NOMO-1 (cell line): Measurements from ENCODE around the gene TXNRD2.
"Not testable (repeated sequence)": the region's sequence is repeated elsewhere in the genome, so short reads cannot be mapped to it uniquely, and the experiment has no call there.

Experiments
- DNase-seq, 2 experiments: peaks; one replicate each; lab custom pipeline; 2025; ENCODE audit not compliant: unreplicated experiment in 2 of 2; lab: John Stamatoyannopoulos, UW

The TXNRD2 gene

DNA sequence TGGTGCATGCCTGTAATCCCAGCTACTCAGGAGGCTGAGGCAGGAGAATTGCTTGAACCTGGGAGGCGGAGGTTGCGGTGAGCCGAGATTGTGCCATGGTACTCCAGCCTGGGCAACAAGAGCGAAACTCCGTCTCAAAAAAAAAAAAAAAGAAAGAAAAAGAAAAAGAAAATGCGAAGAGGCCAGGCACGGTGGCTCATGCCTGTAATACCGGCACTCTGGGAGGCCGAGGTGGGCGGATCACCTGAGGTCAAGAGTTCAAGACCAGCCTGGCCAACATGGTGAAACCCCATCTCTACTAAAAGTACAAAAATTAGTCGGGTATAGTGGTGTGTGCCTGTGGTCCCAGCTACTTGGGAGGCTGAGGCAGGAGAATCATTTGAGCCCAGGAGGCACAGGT is 15.6 kb downstream of the TXNRD2 start:
- not testable (repeated sequence) for DNase-seq

DNA sequence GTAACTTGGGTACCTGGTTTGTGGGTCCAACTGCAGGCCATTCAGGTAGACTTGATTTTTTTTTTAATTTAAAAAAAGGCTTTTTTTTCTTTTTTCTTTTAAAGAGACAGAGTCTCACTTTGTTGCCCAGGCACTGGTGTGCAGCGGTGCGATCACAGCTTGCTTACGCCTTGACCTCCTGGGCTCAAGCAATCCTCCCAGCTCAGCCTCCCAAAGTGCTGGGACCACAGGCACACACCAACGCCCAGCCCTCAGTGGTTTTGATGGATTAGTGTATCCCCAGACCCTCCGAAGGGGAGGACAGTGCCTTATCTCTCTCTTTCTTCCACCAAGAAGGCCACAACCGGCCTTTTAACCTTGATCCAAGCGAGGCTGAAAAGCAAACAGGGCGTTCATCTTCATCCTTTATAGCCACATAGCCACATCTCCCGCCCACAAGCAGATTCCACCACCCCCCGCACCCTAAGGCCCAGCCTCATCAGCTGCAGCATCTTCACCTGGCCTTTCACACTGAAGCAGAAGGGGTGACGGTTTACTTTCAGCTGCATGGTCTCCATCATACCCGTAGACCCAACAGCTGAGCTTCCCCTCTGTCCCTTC is 17.6 kb downstream of the TXNRD2 start:
- no peak for DNase-seq

DNA sequence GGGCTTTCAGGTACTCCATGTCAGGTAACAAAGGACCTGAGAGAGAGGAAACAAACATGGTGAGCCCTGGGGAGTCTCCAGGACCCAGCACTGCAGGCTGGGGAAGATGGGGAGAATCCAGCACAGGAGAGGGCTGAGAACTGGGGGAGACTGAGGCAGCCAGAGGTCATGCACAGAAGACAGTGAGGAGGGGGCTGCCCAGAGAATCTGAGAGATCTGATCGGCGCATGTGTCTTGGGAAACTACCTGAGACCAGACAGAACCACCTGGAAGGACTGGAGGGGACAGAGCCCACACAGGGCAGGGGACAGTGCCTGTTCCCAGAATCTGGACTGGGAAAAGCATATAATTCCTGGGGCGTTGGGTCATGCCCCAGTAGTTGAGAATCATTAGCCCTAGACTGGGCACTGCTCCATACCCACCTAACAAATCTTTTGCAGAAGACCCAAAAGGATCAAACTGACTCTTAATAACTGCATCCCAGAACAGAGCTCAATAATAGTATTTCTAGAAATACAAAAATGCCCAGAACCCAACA is 20.0 kb downstream of the TXNRD2 start:
- no peak for DNase-seq

DNA sequence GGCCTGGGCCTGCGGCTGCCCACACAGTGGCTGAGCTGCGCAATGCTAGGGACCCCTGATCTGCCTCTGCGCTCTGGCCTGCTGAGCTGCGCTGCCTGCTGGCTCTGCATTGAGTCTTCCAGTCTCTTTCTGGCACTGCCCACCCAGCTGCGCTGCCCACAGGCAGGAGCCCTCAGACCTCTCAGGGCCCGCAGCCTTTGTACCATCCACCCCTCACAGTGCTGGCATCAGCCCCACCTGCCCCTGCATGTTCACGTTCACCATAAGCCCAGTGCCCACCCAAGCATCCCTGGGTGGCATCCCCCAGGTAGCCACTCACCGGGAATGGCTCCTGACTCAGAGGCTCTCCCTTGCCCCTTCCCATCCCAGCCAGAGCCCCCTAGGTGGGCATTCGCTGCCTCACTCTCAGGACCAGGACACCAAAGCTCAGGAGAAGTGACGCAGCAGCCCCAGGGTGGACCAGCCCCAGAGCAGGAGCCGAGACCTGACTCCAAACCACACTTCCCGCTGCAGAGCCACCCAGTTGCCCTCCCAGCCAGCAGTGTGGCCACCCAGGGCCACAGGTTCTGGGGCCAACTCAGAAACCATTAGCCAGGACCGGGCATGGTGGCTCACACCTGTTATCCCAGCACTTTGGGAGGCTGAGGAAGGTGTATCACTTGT is 21.8 kb downstream of the TXNRD2 start:
- no peak for DNase-seq

DNA sequence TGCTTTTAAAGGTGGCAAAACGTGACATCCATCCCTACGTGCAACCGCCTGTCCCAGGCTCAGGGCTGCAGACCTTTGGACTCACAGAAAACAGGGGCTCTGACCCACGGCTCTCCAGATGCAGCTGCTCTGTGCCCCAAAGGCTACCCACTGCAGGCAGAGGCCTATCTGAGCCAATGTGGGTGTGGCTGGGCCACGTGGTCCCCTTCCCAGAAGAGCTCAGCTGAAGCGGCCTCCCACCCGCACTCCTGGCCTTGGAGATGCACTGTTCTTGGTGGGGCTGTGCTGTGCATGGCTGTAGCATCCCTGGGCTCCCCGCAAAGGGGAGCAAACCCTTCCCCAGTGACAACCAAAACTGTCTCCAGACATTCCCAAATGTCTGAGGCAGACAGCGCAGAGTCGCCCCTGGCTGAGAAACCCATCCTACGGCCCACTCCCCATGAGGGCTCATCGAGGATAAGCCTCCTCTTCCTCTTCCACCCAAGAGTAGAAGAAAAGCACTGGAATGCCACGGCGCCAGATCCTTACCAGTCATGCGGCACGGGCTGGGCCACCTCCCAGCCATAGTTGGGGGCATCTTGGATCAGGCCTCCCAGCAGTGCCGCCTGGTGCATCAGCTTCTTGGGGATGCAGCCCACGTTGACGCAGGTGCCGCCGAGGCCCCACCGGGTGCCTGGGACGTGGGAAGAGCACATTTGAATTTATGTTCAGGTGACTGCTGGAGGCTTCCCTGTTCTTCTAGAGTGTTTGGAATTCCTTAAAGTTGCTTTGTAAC is 23.1 kb downstream of the TXNRD2 start:
- DNase-seq = no peak

DNA sequence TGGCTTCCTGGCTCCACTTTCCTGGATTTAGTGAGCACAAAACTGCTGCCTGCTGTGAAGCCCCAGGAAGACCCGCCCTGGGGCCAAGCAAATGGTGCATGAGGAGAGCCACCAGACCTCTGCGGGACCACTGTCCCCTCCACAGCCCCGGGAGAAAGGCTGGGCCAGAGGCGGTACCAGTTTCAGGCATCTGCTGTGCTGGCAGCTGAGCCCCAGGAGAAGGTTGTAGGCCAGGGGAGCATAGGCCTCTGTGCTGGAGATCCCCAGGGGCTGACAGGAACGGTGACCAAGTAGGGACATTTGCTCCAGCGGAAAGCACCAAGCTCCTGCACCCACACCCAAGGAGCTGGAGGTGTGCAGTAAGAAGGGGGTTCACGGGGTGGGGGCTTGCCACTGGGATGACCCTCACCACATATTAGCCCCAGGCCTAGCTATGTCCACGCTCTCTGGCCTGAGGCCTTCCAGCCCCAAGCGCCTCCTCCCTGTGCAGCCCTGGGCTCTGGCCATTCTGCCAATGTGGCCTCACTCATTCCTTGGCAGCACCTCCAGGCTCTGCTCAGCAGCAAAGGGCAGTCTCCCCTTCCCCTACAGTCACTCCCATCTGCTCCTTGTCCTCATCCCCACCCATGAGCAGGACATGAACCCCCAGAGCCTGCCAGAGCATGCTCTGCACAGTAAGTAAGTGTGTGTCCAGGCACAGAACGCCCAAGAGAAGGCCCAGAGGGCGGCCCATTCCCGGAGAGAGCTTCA is 24.1 kb downstream of the TXNRD2 start:
- no peak for DNase-seq

DNA sequence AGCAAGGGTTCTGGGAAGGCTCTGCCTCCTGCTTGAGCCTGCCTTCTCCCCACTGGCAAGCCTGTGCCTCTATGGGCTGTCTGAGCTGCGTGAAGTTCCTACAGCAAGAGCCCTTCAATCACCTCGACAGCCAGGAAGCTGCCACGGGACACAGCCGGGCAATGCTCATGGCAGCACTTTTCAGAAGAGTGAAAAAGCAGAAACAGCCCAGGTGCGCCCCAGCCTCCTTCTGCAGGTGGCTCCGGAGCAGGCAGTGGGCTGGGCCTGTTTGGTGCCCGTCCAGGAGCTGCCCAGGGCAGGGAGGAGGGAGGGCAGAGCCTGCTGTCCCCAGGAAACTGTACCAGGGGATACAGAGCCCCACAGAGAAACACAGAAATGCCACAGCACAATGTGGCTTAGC is 24.7 kb downstream of the TXNRD2 start:
- DNase-seq = no peak

DNA sequence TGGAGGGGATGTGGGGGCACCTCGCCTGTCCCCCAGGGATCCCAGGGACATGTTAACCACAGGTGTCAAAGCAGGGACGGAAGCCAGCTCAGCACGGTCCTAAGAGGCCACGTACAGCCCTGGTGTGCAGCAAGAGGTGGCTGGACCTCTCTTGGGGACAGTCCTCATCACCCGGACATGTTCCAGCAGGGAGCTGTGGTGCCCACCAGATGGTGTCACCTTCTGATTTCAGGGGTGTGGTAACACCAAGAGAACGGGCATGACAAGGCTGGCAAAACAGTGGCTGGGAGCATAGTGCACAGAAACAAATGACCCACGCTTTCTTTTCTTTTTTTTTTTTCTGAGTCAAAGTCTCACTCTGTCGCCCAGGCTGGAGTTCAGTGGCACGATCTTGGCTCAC is 25.6 kb downstream of the TXNRD2 start:
- DNase-seq = no peak

DNA sequence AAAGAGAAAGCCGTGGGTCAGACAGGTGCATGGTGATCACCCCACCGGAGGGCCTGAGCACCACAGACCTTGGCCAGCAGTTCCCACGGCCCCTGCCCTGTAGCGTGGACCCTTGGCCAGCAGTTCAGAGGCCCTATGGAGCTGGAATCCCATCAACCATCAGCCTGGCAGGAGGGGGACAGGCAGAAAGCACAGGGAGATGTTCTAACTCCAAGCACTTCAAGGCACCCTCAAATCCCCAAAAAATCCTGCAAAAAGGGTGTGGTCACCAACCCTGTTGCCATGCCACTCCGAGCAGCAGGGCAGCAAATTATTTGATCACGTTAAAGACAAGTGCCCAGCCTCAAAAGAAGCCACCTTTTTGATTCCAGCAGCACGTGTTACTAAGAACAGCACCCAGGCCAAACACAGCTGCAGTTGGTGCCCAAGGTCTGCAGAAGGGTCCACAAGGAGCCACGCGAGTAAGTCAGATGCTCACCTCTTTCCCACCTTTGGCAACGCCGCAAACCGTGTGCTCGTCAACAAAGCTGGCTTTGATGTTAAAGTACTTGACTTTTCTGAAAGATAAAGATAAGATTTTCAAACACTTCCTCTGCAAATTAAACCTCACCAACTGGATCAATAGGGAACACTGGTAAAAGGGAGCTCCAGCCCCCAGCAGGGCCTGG is 26.2 kb downstream of the TXNRD2 start:
- no peak for DNase-seq

DNA sequence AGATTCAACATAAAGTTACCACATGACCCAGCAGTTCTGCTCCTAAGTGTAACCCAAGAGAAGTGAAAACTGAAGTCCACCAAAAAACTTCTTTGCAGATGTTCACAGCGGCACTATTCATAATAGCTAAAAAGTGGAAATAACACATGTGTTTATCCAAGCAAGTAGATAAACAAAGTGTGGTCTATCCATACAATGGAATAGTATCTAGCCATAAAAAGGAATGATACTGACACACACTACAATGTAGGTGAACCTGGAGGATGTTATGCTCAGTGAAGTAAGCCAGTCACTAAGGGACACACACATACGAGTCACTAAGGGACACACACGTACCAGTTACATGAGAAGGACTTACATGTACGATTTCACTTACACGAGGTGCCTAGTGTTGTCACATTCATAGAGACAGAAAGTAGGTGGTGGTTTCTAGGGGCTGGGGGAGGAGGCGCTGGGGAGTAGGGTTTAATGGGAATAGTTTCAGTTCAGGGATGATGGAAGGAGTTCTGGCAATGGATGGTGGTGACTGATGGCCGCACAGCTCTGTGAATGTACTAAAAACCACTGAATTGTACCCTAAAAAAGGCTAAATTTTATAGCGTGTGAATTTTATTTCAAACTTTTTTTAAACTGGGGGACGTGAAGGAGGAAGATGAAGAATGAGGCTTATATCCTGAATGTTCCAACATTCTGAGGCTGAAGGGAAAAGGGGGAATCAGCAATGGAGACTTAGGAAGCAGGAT is 27.2 kb downstream of the TXNRD2 start:
- no peak for DNase-seq

DNA sequence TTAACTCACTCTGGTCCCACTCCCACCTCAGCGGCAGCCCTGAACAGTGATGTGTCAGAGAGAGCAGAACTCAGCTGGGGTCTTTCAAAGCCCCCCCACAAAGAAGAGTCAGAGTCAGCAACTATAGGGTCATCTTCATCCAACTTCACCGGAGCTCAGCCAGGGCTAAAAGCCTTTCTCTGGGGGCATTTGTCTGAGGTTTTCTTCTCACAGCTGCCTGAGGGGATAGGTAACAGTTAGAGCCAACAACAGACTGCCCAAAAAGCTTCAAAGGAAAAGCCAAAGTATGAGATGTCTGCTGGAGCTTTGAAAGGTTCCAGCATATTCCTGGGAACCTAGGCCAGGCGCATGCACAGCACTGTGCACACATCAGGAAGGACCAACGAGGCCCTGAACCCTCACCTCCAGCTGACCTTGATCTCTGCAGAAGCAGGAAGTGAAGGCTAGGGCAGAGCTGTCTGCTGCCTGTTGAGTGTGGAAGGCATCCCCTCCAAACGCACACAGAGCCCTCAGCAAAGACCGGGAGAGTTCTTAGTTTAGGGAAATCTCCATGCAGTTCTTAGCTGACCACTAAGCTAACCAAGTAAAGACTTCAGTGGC is 28.2 kb downstream of the TXNRD2 start:
- no peak for DNase-seq

DNA sequence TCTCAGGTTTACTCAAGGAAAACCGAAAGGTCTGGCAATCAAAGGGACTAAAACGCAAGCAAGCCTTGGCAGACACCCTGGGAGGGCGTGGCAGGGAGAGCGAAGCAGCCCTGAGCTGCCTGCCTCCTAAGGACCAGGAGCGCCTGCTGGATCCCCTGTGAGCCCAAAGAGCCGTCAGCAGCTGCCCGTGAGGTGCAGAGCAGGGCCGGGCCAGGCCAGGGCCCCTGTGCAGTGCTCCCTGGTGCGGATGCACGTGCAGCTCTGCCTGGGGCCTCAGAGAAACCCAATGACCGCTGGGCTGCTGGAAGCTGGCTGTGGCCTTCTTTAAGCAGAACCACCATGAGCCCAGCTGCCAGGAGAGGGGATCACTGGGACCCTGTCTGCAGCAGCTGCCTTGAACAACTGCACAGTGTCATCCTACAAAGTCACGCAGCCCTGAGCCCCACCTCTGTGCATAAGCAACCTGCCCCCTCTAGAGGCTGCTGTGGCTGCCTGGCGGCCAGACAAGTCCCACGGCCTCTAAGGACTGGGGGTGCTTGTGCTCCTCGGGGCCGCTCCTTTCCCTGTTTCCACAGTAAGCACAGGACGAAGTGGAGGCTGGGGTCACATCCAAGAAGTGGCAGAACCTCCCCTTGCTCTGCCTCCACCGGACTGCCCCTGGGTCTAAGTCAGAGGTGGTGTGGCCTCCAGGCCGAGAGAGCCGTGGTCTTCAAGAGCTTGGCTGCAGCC is 29.2 kb downstream of the TXNRD2 start:
- no peak for DNase-seq

DNA sequence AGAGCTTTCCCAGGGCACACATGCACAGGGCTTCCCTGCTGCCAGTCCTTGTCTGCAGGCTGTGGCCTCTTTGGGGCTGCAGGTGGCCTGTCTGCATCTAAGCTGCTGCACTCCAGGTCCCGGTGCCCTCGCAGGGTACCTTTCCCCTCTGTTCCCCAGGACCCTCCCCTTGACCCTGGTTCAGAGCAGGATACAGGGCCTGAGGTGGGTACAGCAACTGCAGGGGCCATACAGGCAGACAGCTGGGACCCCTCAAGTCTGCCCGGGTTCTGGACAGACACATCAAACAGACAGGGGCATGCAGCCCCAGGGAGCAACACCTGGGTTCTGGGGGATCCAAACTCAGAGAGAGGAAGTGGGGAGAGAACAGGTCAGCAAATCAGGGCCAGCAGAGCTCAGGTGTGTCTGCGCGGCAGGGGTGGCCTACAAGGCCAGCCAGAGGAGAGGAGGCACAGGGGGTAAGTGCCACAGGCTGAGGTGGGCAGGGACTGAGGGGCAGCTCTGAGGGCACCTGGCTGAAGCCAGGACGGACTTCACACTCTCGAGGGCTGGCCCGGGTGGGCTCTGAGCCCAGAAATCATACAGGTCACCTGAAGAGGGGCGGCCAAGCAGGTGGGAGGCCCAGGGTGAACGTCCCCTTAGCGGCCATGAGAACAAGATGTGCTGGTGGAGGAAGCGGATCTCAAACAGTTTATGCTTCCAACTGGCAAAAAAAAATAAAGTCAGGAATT is 29.9 kb downstream of the TXNRD2 start:
- no peak for DNase-seq

DNA sequence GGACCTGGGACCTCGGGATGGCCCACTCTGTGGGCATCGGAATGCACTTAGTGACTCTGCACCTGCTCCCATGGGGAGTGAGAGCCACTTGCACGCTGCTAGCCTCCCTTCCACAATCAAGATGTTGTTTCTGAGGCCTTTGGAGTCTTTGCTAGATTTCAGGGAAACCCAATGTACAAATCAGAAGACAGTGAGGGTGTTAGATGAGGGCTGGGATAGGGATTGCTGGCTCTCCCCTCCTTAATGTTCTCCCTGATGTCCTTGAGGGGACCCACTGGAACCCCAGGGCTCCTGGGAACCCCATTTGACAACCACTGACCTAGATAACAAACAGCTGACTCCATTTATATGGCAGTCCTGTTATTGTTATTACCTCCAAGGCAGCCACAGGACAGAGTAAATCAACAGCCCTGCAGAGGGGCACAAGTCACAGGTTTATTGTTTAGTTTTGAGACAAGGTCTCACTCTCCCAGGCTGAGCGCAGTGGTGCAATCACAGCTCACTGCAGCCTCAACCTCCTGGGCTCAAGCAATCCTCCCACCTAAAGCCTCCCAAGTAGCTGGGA is 31.4 kb downstream of the TXNRD2 start:
- no peak for DNase-seq

DNA sequence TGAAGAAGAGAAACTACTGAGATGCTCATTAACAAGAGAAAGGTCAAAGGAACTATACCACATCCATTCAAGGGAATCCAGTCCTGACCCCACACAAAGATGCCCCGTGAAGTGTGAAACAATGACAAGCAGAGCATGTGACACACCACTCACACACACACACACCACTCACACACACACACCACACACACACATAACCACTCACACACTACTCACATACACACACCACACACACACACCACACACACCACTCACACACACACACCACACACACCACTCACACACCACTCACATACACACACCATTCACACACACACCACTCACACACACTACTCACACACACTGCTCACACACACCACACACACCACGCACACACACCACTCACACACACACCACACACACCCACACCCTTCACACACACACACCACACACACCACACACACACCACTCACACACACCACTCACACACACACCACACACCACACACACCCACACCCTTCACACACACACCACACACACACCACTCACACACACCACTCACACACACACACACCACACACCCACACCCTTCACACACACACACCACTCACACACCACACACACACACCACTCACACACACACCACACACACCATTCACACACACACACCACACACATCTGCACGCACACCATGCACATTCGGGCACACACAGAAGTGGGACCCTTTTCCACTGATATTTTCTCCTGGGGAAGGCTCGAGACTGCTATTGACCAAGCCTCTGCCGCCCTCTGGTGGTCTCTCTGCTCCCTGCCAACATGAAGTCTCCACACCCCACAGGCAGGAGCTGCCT is 32.1 kb downstream of the TXNRD2 start:
- peak; percentile 55 to 58 for DNase-seq

DNA sequence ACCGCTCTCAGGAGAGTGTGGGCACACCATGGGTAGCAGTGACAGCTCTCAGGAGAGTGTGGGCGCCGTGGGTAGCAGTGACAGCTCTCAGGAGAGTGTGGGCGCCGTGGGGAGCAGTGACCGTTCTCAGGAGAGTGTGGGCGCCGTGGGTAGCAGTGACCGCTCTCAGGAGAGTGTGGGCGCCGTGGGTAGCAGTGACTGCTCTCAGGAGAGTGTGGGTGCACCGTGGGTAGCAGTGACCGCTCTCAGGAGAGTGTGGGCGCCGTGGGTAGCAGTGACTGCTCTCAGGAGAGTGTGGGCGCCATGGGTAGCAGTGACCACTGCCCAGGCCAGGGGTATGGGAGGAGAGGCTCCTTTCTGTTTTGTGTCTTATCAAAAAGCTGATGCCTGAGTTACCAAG is 33.7 kb downstream of the TXNRD2 start:
- DNase-seq = not testable (repeated sequence)

DNA sequence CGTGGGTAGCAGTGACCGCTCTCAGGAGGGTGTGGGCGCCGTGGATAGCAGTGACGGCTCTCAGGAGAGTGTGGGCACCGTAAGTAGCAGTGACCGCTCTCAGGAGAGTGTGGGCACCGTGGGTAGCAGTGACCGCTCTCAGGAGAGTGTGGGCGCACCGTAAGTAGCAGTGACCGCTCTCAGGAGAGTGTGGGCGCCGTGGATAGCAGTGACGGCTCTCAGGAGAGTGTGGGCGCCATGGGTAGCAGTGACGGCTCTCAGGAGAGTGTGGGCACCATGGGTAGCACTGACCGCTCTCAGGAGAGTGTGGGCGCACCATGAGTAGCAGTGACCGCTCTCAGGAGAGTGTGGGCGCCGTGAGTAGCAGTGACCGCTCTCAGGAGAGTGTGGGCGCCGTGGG is 34.8 kb downstream of the TXNRD2 start:
- not testable (repeated sequence) for DNase-seq
